Stimulated activated memory B cell treated with anti-CD40 and anti-IgM and Interleukin-4, amounts not matched to agents 10 μg/mL and 1 μg/mL and 100 μg/mL, for 72 hours (primary cell): ENCODE measurements around the gene SLC24A3.

Experiments used
- ATAC-seq: fragments of 150-1000 bp; cut with Tn5 transposase; 2 replicates; pipeline ENCODE4 v1.10.0; 2021
- H3K27ac Mint-ChIP-seq: one replicate; pipeline ENCODE4 v1.8.0; 2022; ENCODE audit warnings: mild to moderate bottlenecking, mixed read lengths
- H3K27me3 Mint-ChIP-seq: one replicate; pipeline ENCODE4 v1.8.0; 2022; ENCODE audit warnings: mixed read lengths
- H3K36me3 Mint-ChIP-seq: one replicate; pipeline ENCODE4 v1.8.0; 2022; ENCODE audit warnings: mixed read lengths
- H3K4me1 Mint-ChIP-seq: one replicate; pipeline ENCODE4 v1.8.0; 2022; ENCODE audit warnings: mixed read lengths
- H3K4me3 Mint-ChIP-seq: one replicate; pipeline ENCODE4 v1.8.0; 2022; ENCODE audit warnings: mild to moderate bottlenecking, moderate library complexity, mixed read lengths
- H3K9me3 Mint-ChIP-seq: one replicate; pipeline ENCODE4 v1.8.0; 2022; ENCODE audit warnings: mixed read lengths

Gene SLC24A3

DNA sequence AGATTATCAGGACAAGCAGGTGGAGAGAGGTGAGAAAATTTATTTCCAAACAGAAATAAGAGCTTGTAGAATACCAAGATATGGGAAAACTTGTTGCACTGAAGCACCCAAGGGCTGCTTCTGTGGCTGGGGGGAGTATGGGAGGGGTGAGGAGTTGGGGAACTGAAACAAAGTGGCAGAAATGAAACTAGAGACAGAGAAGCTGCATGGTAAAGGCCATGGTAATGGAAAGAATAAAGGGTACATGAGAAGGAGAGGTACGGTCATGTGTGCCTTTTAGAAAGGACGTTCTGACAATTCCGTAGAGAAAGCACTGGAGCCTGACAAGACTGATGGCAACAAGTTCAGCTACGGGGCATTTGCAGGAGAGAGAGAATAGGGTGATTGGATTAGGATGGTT lies 494.0 kb downstream of the SLC24A3 start:
- Mint-ChIP-seq H3K4me1 (peaks cover 20% of the 10 kb centered on the region), H3K27me3 (no peaks in the 10 kb centered on the region), H3K27ac (no peak overlapping the region), H3K4me3 (no peak overlapping the region), H3K9me3 (peaks cover 8% of the 10 kb centered on the region), H3K36me3 (peaks cover 10% of the 10 kb centered on the region)
- peak; percentile 97 for ATAC-seq

DNA sequence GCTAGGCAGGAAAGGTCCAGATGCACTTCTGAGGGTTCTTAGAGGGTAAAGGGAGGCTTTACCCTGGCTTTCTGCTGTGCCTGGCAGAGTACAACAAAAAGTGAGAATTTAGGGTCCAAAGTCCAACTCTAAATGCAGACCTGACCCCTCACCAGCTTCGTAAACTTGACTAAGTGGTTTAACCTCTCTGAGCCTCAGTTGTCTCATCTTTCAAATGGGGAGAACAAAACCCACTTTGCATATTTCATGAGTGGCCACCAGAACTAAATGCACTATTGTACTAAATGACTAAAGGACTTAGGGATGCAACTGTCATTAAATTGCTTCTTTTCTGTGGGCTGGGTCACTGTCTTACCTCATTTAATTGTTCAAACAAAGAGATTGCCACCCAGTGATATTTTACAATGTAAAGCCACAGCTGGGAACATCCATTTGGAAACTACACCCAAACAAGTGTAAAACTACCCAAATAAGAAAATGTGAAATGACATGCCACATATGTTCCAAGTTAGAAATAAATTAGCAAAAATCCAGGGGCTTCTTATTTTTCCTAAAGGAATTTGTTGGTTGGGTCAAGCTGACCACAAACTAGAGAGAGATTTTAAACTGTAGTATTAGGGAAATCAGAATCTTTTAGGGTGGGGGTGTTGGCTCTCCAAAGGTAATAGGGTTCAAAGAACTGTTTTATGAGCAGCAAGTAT lies 497.3 kb downstream of the SLC24A3 start:
- no peak overlapping the region for H3K27ac Mint-ChIP-seq
- peaks cover 11% of the 10 kb centered on the region for H3K4me1 Mint-ChIP-seq
- ATAC-seq, result no peak
- no peaks in the 10 kb centered on the region for H3K9me3 Mint-ChIP-seq
- H3K27me3 Mint-ChIP-seq, result no peaks in the 10 kb centered on the region
- H3K36me3 Mint-ChIP-seq, result no peaks in the 10 kb centered on the region
- no peak overlapping the region for H3K4me3 Mint-ChIP-seq

GRCh38 chr20:19710336-19711120 lies 498.1 kb downstream of the SLC24A3 start:
- Mint-ChIP-seq H3K4me1 (peaks cover 11% of the 10 kb centered on the region), H3K27me3 (no peaks in the 10 kb centered on the region), H3K4me3 (no peak overlapping the region), H3K36me3 (no peaks in the 10 kb centered on the region), H3K27ac (no peak overlapping the region), H3K9me3 (peaks cover under 1% of the 10 kb centered on the region)
- no peak for ATAC-seq

DNA sequence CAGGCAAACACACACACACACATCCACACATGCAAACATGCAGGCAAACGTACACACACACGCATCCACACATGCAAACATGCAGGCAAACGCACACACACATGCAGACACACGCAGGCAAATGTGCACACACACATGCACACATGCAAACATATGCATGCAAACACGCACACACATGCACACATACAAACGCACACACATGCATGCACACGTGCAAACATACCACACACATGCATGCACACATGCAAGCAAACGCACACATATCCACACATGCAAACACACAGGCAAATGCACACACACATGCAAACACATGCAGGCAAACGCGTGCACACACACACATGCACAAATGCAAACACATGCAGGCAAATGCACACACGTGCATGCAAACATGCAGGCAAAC lies 498.7 kb downstream of the SLC24A3 start:
- Mint-ChIP-seq H3K4me3 (no peak overlapping the region), H3K27me3 (no peaks in the 10 kb centered on the region), H3K9me3 (peaks cover 3% of the 10 kb centered on the region), H3K4me1 (peaks cover 11% of the 10 kb centered on the region), H3K27ac (no peak overlapping the region), H3K36me3 (no peaks in the 10 kb centered on the region)
- no peak for ATAC-seq

- ATAC-seq, result no peak
- Mint-ChIP-seq H3K36me3 (no peaks in the 10 kb centered on the region), H3K4me1 (peaks cover 11% of the 10 kb centered on the region), H3K27ac (no peak overlapping the region), H3K27me3 (no peaks in the 10 kb centered on the region), H3K4me3 (no peak overlapping the region), H3K9me3 (peaks cover 6% of the 10 kb centered on the region)
These were observed 500.3 kb downstream of the SLC24A3 start for GRCh38 chr20:19712721-19713260.

- no peak overlapping the region for H3K4me3 Mint-ChIP-seq
- peaks cover 2% of the 10 kb centered on the region for H3K4me1 Mint-ChIP-seq
- peaks cover 7% of the 10 kb centered on the region for H3K27me3 Mint-ChIP-seq
- H3K36me3 Mint-ChIP-seq, result no peaks in the 10 kb centered on the region
- H3K9me3 Mint-ChIP-seq, result peaks cover 6% of the 10 kb centered on the region
- no peak for ATAC-seq
- peak overlapping the region; percentile 22 for H3K27ac Mint-ChIP-seq
These were observed 501.6 kb downstream of the SLC24A3 start for GRCh38 chr20:19713822-19714578.

- H3K27ac Mint-ChIP-seq, result no peak overlapping the region
- peaks cover 6% of the 10 kb centered on the region for H3K9me3 Mint-ChIP-seq
- ATAC-seq, result no peak
- H3K36me3 Mint-ChIP-seq, result no peaks in the 10 kb centered on the region
- H3K4me1 Mint-ChIP-seq, result no peaks in the 10 kb centered on the region
- peaks cover 12% of the 10 kb centered on the region for H3K27me3 Mint-ChIP-seq
- no peak overlapping the region for H3K4me3 Mint-ChIP-seq
These were observed 502.1 kb downstream of the SLC24A3 start for GRCh38 chr20:19714579-19714840.

DNA sequence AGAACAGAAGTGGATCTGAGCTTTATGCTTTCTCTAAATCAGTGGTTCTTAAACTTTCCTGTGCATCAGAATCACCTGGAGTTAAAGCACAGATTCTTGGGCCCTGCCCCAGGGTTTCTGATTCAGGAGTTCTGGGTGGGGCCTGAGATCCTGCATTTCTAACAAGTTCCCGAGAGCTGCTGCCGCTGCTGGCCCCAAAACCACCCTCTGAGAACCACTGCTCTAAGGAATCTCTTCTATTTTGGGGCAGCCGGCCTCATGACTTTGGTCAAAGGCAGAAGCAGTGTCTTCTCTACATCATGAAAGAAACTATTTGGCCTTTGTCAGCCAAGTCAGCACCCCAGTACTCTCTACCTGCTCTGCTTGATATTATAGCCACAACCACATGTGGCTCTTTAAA lies 503.5 kb downstream of the SLC24A3 start:
- H3K9me3 Mint-ChIP-seq, result peaks cover 6% of the 10 kb centered on the region

DNA sequence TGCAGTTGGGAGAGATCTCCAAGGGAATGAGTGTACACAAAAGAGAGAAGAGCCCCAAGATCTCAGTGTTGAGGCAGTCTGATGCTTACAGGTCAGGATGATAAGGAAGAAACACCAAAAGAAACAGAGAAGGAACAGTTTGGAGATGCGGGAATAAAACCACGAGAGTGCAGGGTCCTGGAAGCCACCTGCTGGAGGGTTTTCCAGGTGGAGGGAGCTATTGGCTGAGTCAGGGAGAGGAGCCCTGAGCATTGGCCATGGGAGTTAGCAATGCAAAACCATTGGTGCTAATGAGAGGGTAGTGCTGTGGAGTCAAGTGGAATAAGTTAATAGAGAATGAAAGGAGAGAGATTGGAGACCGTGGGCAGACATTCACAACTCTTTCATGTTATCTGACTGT lies 506.4 kb downstream of the SLC24A3 start:
- H3K36me3 Mint-ChIP-seq, result no peaks in the 10 kb centered on the region
- peaks cover 12% of the 10 kb centered on the region for H3K27me3 Mint-ChIP-seq
- no peak for ATAC-seq
- peaks cover 6% of the 10 kb centered on the region for H3K9me3 Mint-ChIP-seq
- H3K27ac Mint-ChIP-seq, result no peak overlapping the region
- H3K4me1 Mint-ChIP-seq, result no peaks in the 10 kb centered on the region
- no peak overlapping the region for H3K4me3 Mint-ChIP-seq

More for the DNA sequence above, 503.5 kb downstream of the SLC24A3 start:
- no peak for ATAC-seq
- no peaks in the 10 kb centered on the region for H3K4me1 Mint-ChIP-seq
- peaks cover 12% of the 10 kb centered on the region for H3K27me3 Mint-ChIP-seq
- no peaks in the 10 kb centered on the region for H3K36me3 Mint-ChIP-seq
- H3K4me3 Mint-ChIP-seq, result no peak overlapping the region
- H3K27ac Mint-ChIP-seq, result no peak overlapping the region

DNA sequence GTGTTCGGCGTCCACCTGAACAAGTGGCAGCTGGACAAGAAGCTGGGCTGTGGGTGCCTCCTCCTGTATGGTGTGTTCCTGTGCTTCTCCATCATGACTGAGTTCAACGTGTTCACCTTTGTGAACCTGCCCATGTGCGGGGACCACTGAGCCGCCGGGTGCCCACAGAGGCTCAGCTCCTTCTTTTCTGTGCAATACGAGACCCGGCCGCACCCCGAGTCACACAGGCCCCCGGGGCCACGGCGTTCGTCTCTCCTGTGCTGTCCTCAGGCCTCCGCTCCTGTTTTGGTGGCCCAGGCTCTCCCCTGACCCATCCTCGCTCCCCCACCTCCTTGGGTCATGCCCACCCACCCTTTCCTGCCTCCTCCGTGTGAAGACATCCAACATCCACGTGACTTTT lies 508.5 kb downstream of the SLC24A3 start:
- H3K27ac Mint-ChIP-seq, result no peak overlapping the region
- H3K4me1 Mint-ChIP-seq, result peaks cover 10% of the 10 kb centered on the region
- H3K36me3 Mint-ChIP-seq, result no peaks in the 10 kb centered on the region
- peaks cover 2% of the 10 kb centered on the region for H3K9me3 Mint-ChIP-seq
- peaks cover 12% of the 10 kb centered on the region for H3K27me3 Mint-ChIP-seq
- H3K4me3 Mint-ChIP-seq, result no peak overlapping the region
- peak; percentile 34 for ATAC-seq

- peaks cover 31% of the 10 kb centered on the region for H3K4me1 Mint-ChIP-seq
- no peaks in the 10 kb centered on the region for H3K9me3 Mint-ChIP-seq
- H3K27me3 Mint-ChIP-seq, result peaks cover 12% of the 10 kb centered on the region
- H3K4me3 Mint-ChIP-seq, result no peak overlapping the region
- H3K27ac Mint-ChIP-seq, result no peak overlapping the region
- no peaks in the 10 kb centered on the region for H3K36me3 Mint-ChIP-seq
- no peak for ATAC-seq
These were observed 510.6 kb downstream of the SLC24A3 start for GRCh38 chr20:19723051-19723450.

- Mint-ChIP-seq H3K27ac (no peak overlapping the region), H3K36me3 (no peaks in the 10 kb centered on the region), H3K27me3 (peaks cover 6% of the 10 kb centered on the region), H3K9me3 (no peaks in the 10 kb centered on the region), H3K4me1 (peaks cover 34% of the 10 kb centered on the region), H3K4me3 (no peak overlapping the region)
- no peak for ATAC-seq
These were observed 511.5 kb downstream of the SLC24A3 start for GRCh38 chr20:19723813-19724430.

DNA sequence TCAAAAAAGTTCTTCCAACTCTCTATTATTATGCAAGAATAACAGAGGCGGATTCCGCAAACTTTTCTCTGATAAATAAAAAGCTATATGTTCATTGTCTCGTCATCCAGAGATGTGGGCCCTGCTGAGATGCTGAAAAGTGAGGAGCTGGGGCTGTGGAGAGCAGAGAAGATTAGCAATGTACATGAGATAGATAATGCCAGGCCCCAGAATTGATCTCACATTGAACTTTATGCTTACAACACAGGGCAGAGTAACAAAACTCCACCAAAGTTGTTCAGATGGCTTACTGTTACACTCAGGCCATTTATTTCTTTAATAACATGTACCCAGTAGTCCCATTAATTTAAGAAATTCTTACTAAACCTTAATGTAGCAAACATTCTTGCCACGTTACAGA lies 512.9 kb downstream of the SLC24A3 start:
- ATAC-seq, result no peak
- H3K27me3 Mint-ChIP-seq, result no peaks in the 10 kb centered on the region
- H3K4me3 Mint-ChIP-seq, result no peak overlapping the region
- H3K4me1 Mint-ChIP-seq, result peaks cover 34% of the 10 kb centered on the region
- no peaks in the 10 kb centered on the region for H3K9me3 Mint-ChIP-seq
- no peak overlapping the region for H3K27ac Mint-ChIP-seq
- no peaks in the 10 kb centered on the region for H3K36me3 Mint-ChIP-seq

DNA sequence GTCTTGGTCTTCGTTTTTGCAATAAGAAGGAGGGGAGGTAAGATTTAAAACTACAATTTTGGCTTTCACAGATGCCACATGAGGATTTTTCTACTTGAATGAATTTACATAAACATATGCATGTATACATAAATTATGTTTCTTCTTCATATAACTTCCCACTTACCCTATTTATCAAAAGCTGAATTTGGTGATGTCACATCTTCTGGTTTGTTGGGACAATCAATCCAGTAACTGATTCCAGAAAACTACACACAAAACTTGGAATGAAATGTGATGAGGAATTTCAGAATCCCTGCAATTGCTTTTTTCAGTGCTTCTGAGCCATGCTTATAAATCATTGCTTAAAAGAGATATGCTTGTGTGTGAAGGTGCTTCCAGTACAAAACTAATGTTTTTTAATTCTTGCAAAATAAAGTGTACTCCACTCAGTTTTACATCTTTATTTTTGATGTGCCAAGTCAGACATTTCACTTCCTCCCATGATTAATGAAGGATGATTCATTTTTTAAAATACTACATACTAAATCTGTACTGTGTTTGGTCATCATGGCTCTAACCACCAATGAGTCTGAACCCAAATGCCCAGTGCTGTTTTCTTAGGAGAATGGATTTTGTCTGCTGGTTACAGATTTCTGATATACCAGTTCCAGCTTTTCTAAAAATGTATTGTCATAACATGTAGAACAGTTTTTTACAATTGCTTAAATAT lies 513.5 kb downstream of the SLC24A3 start:
- H3K9me3 Mint-ChIP-seq, result no peaks in the 10 kb centered on the region
- H3K27me3 Mint-ChIP-seq, result no peaks in the 10 kb centered on the region
- no peak overlapping the region for H3K27ac Mint-ChIP-seq
- no peak for ATAC-seq
- H3K4me1 Mint-ChIP-seq, result peaks cover 34% of the 10 kb centered on the region
- H3K36me3 Mint-ChIP-seq, result no peaks in the 10 kb centered on the region
- no peak overlapping the region for H3K4me3 Mint-ChIP-seq
